ENCODE measurements around the gene DUOX2. TPM values are rescaled to one million over a fixed set of nuclear protein-coding genes. Genes with fewer than 3 reads are reported as not detected.

DUOX2 gene
- total and polyA plus RNA-seq, 2 of the 13 experiments (the other 11 are each of a cell fraction or from before 2014, with no cell fraction given): 0.08 TPM; not detected in 1

- TF ChIP-seq SRSF4 (IDR thresholded peaks at IDR 0.05; ENCODE audit: low read depth, low read length, poor library complexity, severe bottlenecking) (no peak), ZNF224 (CRISPR knock-in tag; IDR thresholded peaks at IDR 0.05) (no peak), PLSCR1 (CRISPR knock-in tag; IDR thresholded peaks at IDR 0.05; ENCODE audit: borderline replicate concordance) (no peak), SMAD1 (CRISPR knock-in tag; IDR thresholded peaks at IDR 0.05; ENCODE audit: borderline replicate concordance, low read depth) (no peak)
Measured at GRCh38 chr15:45112143-45112590, 1.8 kb downstream of the DUOX2 start (continued).

- WGBS (ENCODE audit: low lambda C conversion rate): 49% methylated on average over 24 of the region's 71 CpGs
- ATAC-seq (no peak), DNase-seq (ENCODE audit: low spot score) (no peak), FAIRE-seq (no peak)
- no peaks in the 10 kb centered on the region for H3K79me2 ChIP-seq (ENCODE audit: insufficient read depth, low read length)
- H3K27me3 ChIP-seq (ENCODE audit: control insufficient read depth in 1 of 2, insufficient read depth in 2 of 2, low read length in 2 of 2): peaks cover 15 to 66% of the 10 kb centered on the region in 2 experiments
- H3K4me1 ChIP-seq (ENCODE audit: insufficient read depth, low read length): peaks cover 20% of the 10 kb centered on the region
- H3K36me3 ChIP-seq (replicated peaks in 1 of 2; ENCODE audit: control insufficient read depth in 1 of 2, insufficient read depth in 2 of 2, low read length in 2 of 2): no peaks in the 10 kb centered on the region
- POLR2A ChIA-PET: no interaction called here
- H3K4me3 ChIP-seq (replicated peaks in 1 of 3; ENCODE audit: insufficient read depth in 1 of 3, low read depth in 2 of 3, low read length in 3 of 3): no peak overlapping the region
- H3K9ac ChIP-seq (ENCODE audit: insufficient read depth, low read depth, low read length): no peak overlapping the region
- in situ Hi-C loops (cut with HindIII; ENCODE audit: extremely low pct_ligation_motif_present, low pct_unique_long_range_greater_than_20kb): no loop called here
- H4K20me1 ChIP-seq (ENCODE audit: insufficient read depth, low read length): no peaks in the 10 kb centered on the region
- intact Hi-C loops (cut with micrococcal nuclease; ENCODE audit: unreplicated experiment): no loop called here
- H2AFZ ChIP-seq (ENCODE audit: low read length): no peak overlapping the region
- H3K9me3 ChIP-seq (ENCODE audit: low read length): no peaks in the 10 kb centered on the region
- no TSS peak for BruUV-seq (replicated peaks)
- CTCF ChIA-PET (ENCODE audit: low intra/inter-chr PET ratio, low total read pairs): no interaction called here
- no peak overlapping the region for H3K27ac ChIP-seq (ENCODE audit: extremely low read length, insufficient read depth, low read length)
- no peak overlapping the region for H3K4me2 ChIP-seq (ENCODE audit: low read depth, low read length)
- TF ChIP-seq ELF1 (CRISPR knock-in tag; IDR thresholded peaks at IDR 0.05) (no peak), CREM (IDR thresholded peaks at IDR 0.05) (no peak), CREM (CRISPR knock-in tag; IDR thresholded peaks at IDR 0.05) (no peak), AGO2 (optimal IDR thresholded peaks at IDR 0.05; ENCODE audit: low read depth, low read length) (no peak), NRL (CRISPR knock-in tag; IDR thresholded peaks at IDR 0.05; ENCODE audit: borderline replicate concordance) (no peak), ZMAT3 (CRISPR knock-in tag; conservative IDR thresholded peaks at IDR 0.05) (no peak), CREB3 (CRISPR knock-in tag; IDR thresholded peaks at IDR 0.05) (no peak), RXRA (CRISPR knock-in tag; IDR thresholded peaks at IDR 0.05) (no peak), ATF3 (CRISPR knock-in tag; IDR thresholded peaks at IDR 0.05) (no peak), NR2F2 (IDR thresholded peaks at IDR 0.05; ENCODE audit: borderline replicate concordance, low read depth) (no peak)
- TF ChIP-seq, protein P1, sequence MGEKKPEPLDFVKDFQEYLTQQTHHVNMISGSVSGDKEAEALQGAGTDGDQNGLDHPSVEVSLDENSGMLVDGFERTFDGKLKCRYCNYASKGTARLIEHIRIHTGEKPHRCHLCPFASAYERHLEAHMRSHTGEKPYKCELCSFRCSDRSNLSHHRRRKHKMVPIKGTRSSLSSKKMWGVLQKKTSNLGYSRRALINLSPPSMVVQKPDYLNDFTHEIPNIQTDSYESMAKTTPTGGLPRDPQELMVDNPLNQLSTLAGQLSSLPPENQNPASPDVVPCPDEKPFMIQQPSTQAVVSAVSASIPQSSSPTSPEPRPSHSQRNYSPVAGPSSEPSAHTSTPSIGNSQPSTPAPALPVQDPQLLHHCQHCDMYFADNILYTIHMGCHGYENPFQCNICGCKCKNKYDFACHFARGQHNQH (CRISPR knock-in tag; IDR thresholded peaks at IDR 0.05): no peak
- TF ChIP-seq, protein P2, sequence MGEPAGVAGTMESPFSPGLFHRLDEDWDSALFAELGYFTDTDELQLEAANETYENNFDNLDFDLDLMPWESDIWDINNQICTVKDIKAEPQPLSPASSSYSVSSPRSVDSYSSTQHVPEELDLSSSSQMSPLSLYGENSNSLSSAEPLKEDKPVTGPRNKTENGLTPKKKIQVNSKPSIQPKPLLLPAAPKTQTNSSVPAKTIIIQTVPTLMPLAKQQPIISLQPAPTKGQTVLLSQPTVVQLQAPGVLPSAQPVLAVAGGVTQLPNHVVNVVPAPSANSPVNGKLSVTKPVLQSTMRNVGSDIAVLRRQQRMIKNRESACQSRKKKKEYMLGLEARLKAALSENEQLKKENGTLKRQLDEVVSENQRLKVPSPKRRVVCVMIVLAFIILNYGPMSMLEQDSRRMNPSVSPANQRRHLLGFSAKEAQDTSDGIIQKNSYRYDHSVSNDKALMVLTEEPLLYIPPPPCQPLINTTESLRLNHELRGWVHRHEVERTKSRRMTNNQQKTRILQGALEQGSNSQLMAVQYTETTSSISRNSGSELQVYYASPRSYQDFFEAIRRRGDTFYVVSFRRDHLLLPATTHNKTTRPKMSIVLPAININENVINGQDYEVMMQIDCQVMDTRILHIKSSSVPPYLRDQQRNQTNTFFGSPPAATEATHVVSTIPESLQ (CRISPR knock-in tag; conservative IDR thresholded peaks at IDR 0.05): no peak
Measured at GRCh38 chr15:45111390-45112142, 2.4 kb downstream of the DUOX2 start.
